ENCODE measurements around the gene ATG2B. TPM values are rescaled to one million over a fixed set of nuclear protein-coding genes. Genes with fewer than 3 reads are reported as not detected.
A peak's percentile ranks its signal among the peaks of the same experiment; 100 is the strongest.

Gene ATG2B
- total RNA-seq, 4 donors from 2014 or later = 28.4 to 55.1 (median 40.0) TPM

- Histone ChIP-seq H3K27ac (no peak overlapping the region), H3K4me1 (peaks cover 0 to 14% of the 10 kb centered on the region in 2 donors), H3K27me3 (no peaks in the 10 kb centered on the region), H3K4me3 (replicated peaks in 1 of 3) (no peak overlapping the region), H3K9me3 (no peaks in the 10 kb centered on the region), H3K36me3 (peaks cover 0 to 6% of the 10 kb centered on the region in 2 donors)
- DNase-seq = no peak
- no peak for TF ChIP-seq POLR2A (IDR thresholded peaks at IDR 0.05)
- TF ChIP-seq CTCF (IDR thresholded peaks at IDR 0.05) = no peak
- intact Hi-C loops (cut with DNase I) = no loop called here
- WGBS, 2 donors = 94 to 97% methylated on average over 1 of the region's 1 CpG
Measured at GRCh38 chr14:96277890-96278289, 85.3 kb downstream of the ATG2B start.

GRCh38 chr14:96275177-96276112, 87.7 kb downstream of the ATG2B start:
- Histone ChIP-seq H3K27me3 (no peaks in the 10 kb centered on the region), H3K9me3 (no peaks in the 10 kb centered on the region), H3K36me3 (no peaks in the 10 kb centered on the region), H3K27ac (no peak overlapping the region), H3K4me3 (replicated peaks in 1 of 3) (no peak overlapping the region), H3K4me1 (peaks cover 0 to 14% of the 10 kb centered on the region in 2 donors)
- DNase-seq = peak; percentile 75 to 81
- TF ChIP-seq POLR2A (IDR thresholded peaks at IDR 0.05) = no peak
- peak; percentile 80 to 97 (median 90) for TF ChIP-seq CTCF (IDR thresholded peaks at IDR 0.05)
- WGBS, 2 donors = 16 to 18% methylated on average over 17 of the region's 17 CpGs
- intact Hi-C loops (cut with DNase I) = loop anchor here (2.0 kb wide), 1 partner anchor 177 kb away; no protein-coding TSS in a partner anchor

GRCh38 chr14:96274543-96274942, 88.6 kb downstream of the ATG2B start:
- TF ChIP-seq POLR2A (IDR thresholded peaks at IDR 0.05) = no peak
- TF ChIP-seq CTCF (IDR thresholded peaks at IDR 0.05) = no peak
- peaks cover 0 to 10% of the 10 kb centered on the region in 2 donors for H3K4me1 ChIP-seq
- H3K36me3 ChIP-seq = no peaks in the 10 kb centered on the region
- no peak for DNase-seq
- intact Hi-C loops (cut with DNase I) = loop anchor here (2.0 kb wide), 1 partner anchor 176 kb away; no protein-coding TSS in a partner anchor
- no peaks in the 10 kb centered on the region for H3K27me3 ChIP-seq
- H3K4me3 ChIP-seq (replicated peaks in 1 of 3) = no peak overlapping the region
- no peaks in the 10 kb centered on the region for H3K9me3 ChIP-seq
- 85 to 94% methylated on average over 6 of the region's 6 CpGs for WGBS, 2 donors
- no peak overlapping the region for H3K27ac ChIP-seq

GRCh38 chr14:96274122-96274521, 89.0 kb downstream of the ATG2B start:
- intact Hi-C loops (cut with DNase I) = loop anchor here (2.0 kb wide), 1 partner anchor 175 kb away; no protein-coding TSS in a partner anchor
- Histone ChIP-seq H3K27ac (no peak overlapping the region), H3K36me3 (no peaks in the 10 kb centered on the region), H3K27me3 (no peaks in the 10 kb centered on the region), H3K4me1 (peaks cover 0 to 7% of the 10 kb centered on the region in 2 donors), H3K9me3 (no peaks in the 10 kb centered on the region), H3K4me3 (replicated peaks in 1 of 3) (no peak overlapping the region)
- TF ChIP-seq POLR2A (IDR thresholded peaks at IDR 0.05) (no peak), CTCF (IDR thresholded peaks at IDR 0.05) (no peak)
- no peak for DNase-seq
- 90 to 92% methylated on average over 5 of the region's 5 CpGs for WGBS, 2 donors

GRCh38 chr14:96273629-96274028, 89.5 kb downstream of the ATG2B start:
- H3K4me3 ChIP-seq (replicated peaks in 1 of 3) = no peak overlapping the region
- TF ChIP-seq POLR2A (IDR thresholded peaks at IDR 0.05) (no peak), CTCF (IDR thresholded peaks at IDR 0.05) (no peak)
- H3K4me1 ChIP-seq = peaks cover 0 to 7% of the 10 kb centered on the region in 2 donors
- H3K27ac ChIP-seq = no peak overlapping the region
- no peaks in the 10 kb centered on the region for H3K9me3 ChIP-seq
- 92 to 95% methylated on average over 5 of the region's 5 CpGs for WGBS, 2 donors
- H3K27me3 ChIP-seq = no peaks in the 10 kb centered on the region
- no peaks in the 10 kb centered on the region for H3K36me3 ChIP-seq
- intact Hi-C loops (cut with DNase I) = loop anchor here (2.0 kb wide), 1 partner anchor 175 kb away; no protein-coding TSS in a partner anchor
- DNase-seq = no peak

All from thyroid gland (tissue), 4 donors.